Ishikawa (cell line): ENCODE results near the gene RBMS3.

ENCODE experiments used
- CEBPB ChIP-seq: IDR thresholded peaks from 2 replicates; pipeline ENCODE4 v1.6.1; 2012
- CREB1 ChIP-seq: IDR thresholded peaks from 2 replicates; pipeline ENCODE4 v1.6.1; 2012; ENCODE audit warnings: low read depth
- EGR1 ChIP-seq: IDR thresholded peaks from 2 replicates; pipeline ENCODE4 v1.6.1; 2012
- EP300 ChIP-seq: IDR thresholded peaks from 2 replicates; pipeline ENCODE4 v1.6.1; 2012; ENCODE audit warnings: borderline replicate concordance
- FOXM1 ChIP-seq: IDR thresholded peaks from 2 replicates; pipeline ENCODE4 v1.6.1; 2012; ENCODE audit warnings: low read depth, borderline replicate concordance
- NFIC ChIP-seq: IDR thresholded peaks from 2 replicates; pipeline ENCODE4 v1.6.1; 2012
- RAD21 ChIP-seq: IDR thresholded peaks from 2 replicates; pipeline ENCODE4 v1.6.1; 2012; ENCODE audit warnings: low read depth
- TAF1 ChIP-seq: IDR thresholded peaks from 2 replicates; pipeline ENCODE4 v1.6.1; 2012; ENCODE audit warnings: low read depth, mild to moderate bottlenecking
- TCF12 ChIP-seq: IDR thresholded peaks from 2 replicates; pipeline ENCODE4 v1.6.1; 2012; ENCODE audit warnings: low read depth
- TEAD4 ChIP-seq: IDR thresholded peaks from 2 replicates; pipeline ENCODE4 v1.6.1; 2012
- YY1 ChIP-seq: IDR thresholded peaks from 2 replicates; pipeline ENCODE4 v1.6.1; 2012; ENCODE audit warnings: low read depth
- ZBTB7A ChIP-seq: IDR thresholded peaks from 2 replicates; pipeline ENCODE4 v1.6.1; 2012; ENCODE audit warnings: low read depth
- TF ChIP-seq, protein P1 (sequence below): IDR thresholded peaks from 2 replicates; pipeline ENCODE4 v1.6.1; 2012
- TF ChIP-seq, protein P2 (sequence below): IDR thresholded peaks from 2 replicates; pipeline ENCODE4 v1.6.1; 2012
- TF ChIP-seq, protein P3 (sequence below): IDR thresholded peaks from 2 replicates; pipeline ENCODE4 v1.6.1; 2012; ENCODE audit warnings: low read depth, mild to moderate bottlenecking

Gene RBMS3

DNA sequence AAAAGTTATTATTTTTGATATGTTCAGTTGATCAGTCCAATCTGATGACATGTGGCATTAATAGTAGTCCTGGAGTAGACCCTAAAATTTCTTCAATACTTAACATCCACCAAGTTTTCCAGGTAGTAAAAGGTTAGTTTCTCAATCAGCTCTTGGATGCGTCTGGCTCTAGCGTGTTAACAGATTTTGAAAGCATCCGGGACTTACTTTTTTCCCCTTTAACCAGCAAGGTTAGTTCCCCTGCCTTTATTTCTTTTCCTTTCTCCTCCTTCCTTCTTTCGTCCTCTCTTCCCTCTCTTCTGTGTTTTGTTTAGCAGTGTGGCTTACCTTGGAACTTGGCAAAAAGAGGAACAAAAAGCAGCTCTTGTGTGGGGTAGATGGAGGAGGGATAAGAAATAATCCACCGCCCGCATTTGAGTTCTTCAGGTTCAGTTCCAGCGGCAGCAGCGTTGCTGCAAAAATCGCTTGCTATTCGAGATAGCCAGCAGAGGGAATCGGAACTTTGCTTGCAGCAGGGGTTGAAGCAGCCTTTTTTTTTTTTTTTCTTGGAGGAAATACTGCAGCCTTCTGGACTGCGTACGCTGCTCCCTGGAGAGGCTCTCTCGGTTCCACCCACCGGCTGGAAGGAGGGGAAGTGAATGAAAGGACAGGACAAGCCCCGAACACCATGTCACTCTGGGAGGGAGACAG, at the start of gene RBMS3:
Gene RBMS3 (plus strand): TSS at position 668 of the 690 bp plus-strand sequence.
- TF ChIP-seq CEBPB (no peak), TEAD4 (peak; percentile 34; the same call in 1 of the 2 replicates), NFIC (peak; percentile 18; the same call in 1 of the 2 replicates), TCF12 (no peak), FOXM1 (0 out of 2 replicates have a peak, but pooled peaks have one; percentile 24), CREB1 (no peak), EGR1 (no peak), TAF1 (no peak; the same call in 1 of the 2 replicates), YY1 (peak; percentile 18; the same call in 1 of the 2 replicates), EP300 (peak; percentile 51; the same call in 1 of the 2 replicates), RAD21 (peak; percentile 55), ZBTB7A (no peak)
- TF ChIP-seq, protein P1, sequence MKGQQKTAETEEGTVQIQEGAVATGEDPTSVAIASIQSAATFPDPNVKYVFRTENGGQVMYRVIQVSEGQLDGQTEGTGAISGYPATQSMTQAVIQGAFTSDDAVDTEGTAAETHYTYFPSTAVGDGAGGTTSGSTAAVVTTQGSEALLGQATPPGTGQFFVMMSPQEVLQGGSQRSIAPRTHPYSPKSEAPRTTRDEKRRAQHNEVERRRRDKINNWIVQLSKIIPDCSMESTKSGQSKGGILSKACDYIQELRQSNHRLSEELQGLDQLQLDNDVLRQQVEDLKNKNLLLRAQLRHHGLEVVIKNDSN: no peak
- TF ChIP-seq, protein P2, sequence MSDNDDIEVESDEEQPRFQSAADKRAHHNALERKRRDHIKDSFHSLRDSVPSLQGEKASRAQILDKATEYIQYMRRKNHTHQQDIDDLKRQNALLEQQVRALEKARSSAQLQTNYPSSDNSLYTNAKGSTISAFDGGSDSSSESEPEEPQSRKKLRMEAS: peak; percentile 40; the same call in 1 of the 2 replicates
- TF ChIP-seq, protein P3, sequence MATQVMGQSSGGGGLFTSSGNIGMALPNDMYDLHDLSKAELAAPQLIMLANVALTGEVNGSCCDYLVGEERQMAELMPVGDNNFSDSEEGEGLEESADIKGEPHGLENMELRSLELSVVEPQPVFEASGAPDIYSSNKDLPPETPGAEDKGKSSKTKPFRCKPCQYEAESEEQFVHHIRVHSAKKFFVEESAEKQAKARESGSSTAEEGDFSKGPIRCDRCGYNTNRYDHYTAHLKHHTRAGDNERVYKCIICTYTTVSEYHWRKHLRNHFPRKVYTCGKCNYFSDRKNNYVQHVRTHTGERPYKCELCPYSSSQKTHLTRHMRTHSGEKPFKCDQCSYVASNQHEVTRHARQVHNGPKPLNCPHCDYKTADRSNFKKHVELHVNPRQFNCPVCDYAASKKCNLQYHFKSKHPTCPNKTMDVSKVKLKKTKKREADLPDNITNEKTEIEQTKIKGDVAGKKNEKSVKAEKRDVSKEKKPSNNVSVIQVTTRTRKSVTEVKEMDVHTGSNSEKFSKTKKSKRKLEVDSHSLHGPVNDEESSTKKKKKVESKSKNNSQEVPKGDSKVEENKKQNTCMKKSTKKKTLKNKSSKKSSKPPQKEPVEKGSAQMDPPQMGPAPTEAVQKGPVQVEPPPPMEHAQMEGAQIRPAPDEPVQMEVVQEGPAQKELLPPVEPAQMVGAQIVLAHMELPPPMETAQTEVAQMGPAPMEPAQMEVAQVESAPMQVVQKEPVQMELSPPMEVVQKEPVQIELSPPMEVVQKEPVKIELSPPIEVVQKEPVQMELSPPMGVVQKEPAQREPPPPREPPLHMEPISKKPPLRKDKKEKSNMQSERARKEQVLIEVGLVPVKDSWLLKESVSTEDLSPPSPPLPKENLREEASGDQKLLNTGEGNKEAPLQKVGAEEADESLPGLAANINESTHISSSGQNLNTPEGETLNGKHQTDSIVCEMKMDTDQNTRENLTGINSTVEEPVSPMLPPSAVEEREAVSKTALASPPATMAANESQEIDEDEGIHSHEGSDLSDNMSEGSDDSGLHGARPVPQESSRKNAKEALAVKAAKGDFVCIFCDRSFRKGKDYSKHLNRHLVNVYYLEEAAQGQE: no peak

DNA sequence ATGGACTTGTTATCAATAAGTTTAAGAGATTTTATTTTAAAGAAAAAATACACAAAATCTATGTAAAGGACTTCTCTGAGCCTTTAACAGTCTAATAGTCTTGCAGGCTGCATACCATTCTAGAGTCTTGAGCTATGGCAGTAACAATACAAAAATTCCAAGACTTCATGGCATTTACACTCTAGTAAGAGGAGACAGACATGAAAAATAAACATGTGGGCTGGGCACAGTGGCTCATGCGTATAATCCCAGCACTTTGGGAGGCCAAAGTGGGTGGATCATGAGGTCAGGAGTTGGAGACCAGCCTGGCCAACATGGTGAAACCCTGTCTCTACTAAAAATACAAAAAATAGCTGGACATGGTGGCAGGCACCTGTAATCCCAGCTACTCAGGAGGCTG, 47.7 kb upstream of the RBMS3 start:
- peak; percentile 93 for TF ChIP-seq TEAD4

DNA sequence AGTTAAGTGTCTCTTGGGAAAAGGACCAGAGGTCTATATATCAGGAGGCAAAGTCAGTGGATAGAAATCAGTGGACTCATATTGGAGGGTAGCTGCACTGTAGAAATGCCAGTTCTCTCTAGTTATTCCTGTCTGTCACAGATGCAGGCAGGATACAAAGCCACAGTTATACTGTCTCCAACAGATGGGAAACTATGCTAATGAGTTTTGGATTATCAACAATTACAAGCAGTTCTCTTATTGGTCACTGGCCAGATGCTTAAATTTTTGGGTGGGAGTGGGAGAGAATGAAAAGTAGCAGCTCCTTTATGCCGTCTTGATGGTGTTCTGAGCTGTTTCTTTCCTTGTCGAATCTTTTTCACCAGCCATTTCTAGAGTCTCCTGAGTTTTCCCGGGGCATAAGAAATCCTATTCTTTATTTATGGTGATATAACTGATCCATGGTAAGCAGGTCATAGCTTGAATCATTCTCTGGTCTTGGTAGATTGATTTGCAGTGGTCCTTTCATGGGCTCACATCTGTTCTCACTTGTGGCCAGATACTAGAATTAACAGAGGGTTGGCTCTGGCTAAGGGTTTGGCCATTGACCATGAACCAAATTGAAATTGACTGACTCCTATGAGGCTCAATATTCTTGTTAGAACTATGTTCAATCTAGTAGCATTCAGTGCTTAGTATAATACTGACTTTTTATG, 44.6 kb upstream of the RBMS3 start:
- TF ChIP-seq TCF12 (no peak), ZBTB7A (no peak), TEAD4 (no peak), EGR1 (no peak), FOXM1 (no peak), TAF1 (no peak), RAD21 (no peak), EP300 (no peak), CEBPB (no peak), NFIC (no peak), YY1 (no peak), CREB1 (no peak)
- TF ChIP-seq, protein P2: no peak
- TF ChIP-seq, protein P1: no peak
- TF ChIP-seq, protein P3: no peak

DNA sequence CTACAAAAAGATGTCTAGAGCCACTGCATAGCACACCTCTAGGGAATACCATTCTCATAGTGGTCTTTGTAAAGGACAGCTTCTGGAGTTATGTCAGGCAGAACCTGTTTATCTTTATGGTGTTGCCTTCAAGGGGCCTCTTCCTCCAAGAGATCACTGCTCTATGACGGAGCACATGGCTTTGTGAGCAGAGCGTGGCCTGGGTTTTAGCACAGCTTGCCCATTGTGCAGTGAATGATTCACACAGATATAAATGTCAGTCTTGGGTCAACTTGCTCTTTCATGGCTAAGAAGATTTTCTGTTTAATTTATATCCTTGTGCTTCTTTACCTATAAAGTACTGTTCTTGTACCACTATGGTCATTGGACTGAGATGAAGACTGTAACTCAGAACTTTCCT, 41.5 kb upstream of the RBMS3 start:
- TF ChIP-seq, protein P2: peak; percentile 71
- TF ChIP-seq CREB1 (no peak), TCF12 (no peak)

DNA sequence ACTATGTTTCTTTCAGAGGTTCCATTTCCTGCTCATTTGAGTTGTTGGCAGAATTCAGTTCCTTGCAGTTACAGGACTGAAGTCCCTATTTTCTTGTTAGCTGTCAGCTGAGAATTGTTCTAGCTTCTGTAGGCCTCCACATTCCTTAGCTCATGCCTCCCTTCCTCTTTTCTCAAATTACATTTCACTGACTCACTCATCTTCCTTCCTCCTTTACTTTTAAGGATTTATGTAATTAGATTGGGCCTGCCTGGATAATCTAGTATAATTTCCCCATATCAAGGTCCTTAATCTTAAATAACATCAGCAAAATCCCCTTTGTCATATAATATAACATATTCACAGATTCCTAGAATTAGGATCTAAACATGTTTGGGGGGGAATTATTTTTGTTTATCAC, 40.6 kb upstream of the RBMS3 start:
- TF ChIP-seq CREB1 (no peak), TEAD4 (peak; percentile 79), YY1 (no peak)

DNA sequence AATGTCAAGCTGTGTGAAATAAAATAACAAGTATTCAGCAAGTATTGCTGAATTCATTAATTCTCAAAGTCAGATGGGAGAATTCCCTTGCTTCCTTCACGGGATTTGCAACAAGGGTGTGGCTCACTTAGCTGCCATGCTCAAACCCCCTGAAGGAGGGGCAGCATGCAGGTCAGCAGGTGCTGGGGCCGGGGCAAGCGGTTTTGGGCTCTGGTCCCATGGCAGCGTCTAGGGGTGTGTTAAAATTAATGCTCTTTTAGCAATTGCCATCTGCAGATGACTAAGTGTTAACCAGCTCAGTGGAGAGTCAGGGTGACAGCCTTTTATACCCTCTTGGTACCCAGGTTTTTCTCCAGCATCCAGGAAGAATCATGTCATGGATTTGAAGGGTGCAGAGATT, 40.0 kb upstream of the RBMS3 start:
- TF ChIP-seq, protein P3: no peak
- TF ChIP-seq YY1 (no peak), EP300 (no peak)
